ENCODE results near the gene PLCH1.

PLCH1 gene

DNA sequence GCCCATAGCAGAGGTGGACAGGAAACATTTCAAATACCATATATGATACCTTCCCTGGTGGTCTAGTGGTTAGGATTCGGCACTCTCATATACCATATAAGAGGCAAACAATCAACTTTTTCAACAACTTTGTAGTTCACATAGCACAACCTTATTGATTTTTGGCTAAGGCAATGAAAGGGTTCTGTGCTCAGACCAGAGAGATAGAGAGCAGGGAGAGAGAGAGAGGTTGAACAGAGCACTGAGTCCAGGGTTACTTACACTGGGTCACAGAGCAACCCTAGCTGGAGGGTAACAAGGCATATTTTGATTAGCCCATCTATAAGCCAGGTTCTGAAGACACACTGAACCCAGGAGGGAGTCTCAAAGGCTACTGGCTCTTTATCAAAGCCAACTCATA, 83.8 kb downstream of the PLCH1 start:
- no peak overlapping the region for H3K4me3 ChIP-seq (ENCODE audit: low read depth in 1 of 2, low read length in 2 of 2)
- H4K20me1 ChIP-seq (ENCODE audit: insufficient read depth, low read length): no peaks in the 10 kb centered on the region
- ATAC-seq (ENCODE audit: insufficient read depth, low read depth): no peak
- no peak for TF ChIP-seq CTCF (IDR thresholded peaks at IDR 0.05; ENCODE audit: borderline replicate concordance, extremely low read depth, low read length, poor library complexity, severe bottlenecking)
- TF ChIP-seq EZH2 (IDR thresholded peaks at IDR 0.05; ENCODE audit: borderline replicate concordance, low read depth, low read length, severe bottlenecking): no peak
- H3K27me3 ChIP-seq (ENCODE audit: insufficient read depth, low read length, poor library complexity): no peaks in the 10 kb centered on the region
- H3K27ac ChIP-seq (ENCODE audit: low read length): no peak overlapping the region
- H2AFZ ChIP-seq (ENCODE audit: low read depth, low read length): peak overlapping the region; percentile 34; the same call in 1 of the 2 replicates
- H3K9me3 ChIP-seq (ENCODE audit: insufficient read depth, low read length, severe bottlenecking): no peaks in the 10 kb centered on the region
- H3K9ac ChIP-seq (ENCODE audit: low read depth, low read length): no peak overlapping the region
- H3K4me1 ChIP-seq (ENCODE audit: insufficient read depth, low read length): peaks cover 11% of the 10 kb centered on the region
- DNase-seq: no peak
- H3K4me2 ChIP-seq (ENCODE audit: insufficient read depth, low read length): no peak overlapping the region
- H3K36me3 ChIP-seq (ENCODE audit: insufficient read depth, low read length): no peaks in the 10 kb centered on the region
- H3K79me2 ChIP-seq (ENCODE audit: insufficient read depth, low read length): no peaks in the 10 kb centered on the region

- H4K20me1 ChIP-seq (ENCODE audit: insufficient read depth, low read length): no peaks in the 10 kb centered on the region
- H3K36me3 ChIP-seq (ENCODE audit: insufficient read depth, low read length): no peaks in the 10 kb centered on the region
- peaks cover 11% of the 10 kb centered on the region for H3K4me1 ChIP-seq (ENCODE audit: insufficient read depth, low read length)
- no peak overlapping the region for H2AFZ ChIP-seq (ENCODE audit: low read depth, low read length)
- no peak overlapping the region for H3K4me2 ChIP-seq (ENCODE audit: insufficient read depth, low read length)
- H3K9ac ChIP-seq (ENCODE audit: low read depth, low read length): no peak overlapping the region
- H3K27me3 ChIP-seq (ENCODE audit: insufficient read depth, low read length, poor library complexity): no peaks in the 10 kb centered on the region
- DNase-seq: no peak
- no peak for ATAC-seq (ENCODE audit: insufficient read depth, low read depth)
- H3K4me3 ChIP-seq (ENCODE audit: low read depth in 1 of 2, low read length in 2 of 2): no peak overlapping the region
- no peaks in the 10 kb centered on the region for H3K9me3 ChIP-seq (ENCODE audit: insufficient read depth, low read length, severe bottlenecking)
- no peak for TF ChIP-seq EZH2 (IDR thresholded peaks at IDR 0.05; ENCODE audit: borderline replicate concordance, low read depth, low read length, severe bottlenecking)
- TF ChIP-seq CTCF (IDR thresholded peaks at IDR 0.05; ENCODE audit: borderline replicate concordance, extremely low read depth, low read length, poor library complexity, severe bottlenecking): no peak
- H3K27ac ChIP-seq (ENCODE audit: low read length): no peak overlapping the region
- H3K79me2 ChIP-seq (ENCODE audit: insufficient read depth, low read length): no peaks in the 10 kb centered on the region
Measured at GRCh38 chr3:155658671-155659261, 86.1 kb downstream of the PLCH1 start.

DNA sequence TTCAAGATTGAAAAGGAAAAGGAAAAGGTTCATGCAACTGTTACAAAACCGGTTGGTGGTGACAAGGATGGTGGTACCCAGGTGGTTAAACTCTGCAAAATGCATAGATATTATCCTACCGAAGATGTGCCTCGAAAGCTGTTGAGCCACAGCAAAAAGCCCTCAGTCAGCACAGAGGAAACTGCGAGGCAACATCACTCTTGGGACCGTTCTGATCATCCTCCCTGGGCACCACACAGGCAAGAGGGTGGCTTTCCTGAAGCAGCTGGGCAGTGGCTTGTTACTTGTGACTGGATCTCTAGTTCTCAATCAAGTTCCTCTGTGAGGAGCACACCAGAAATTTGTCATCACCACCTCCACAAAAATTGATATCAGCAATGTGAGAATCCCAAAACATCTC, 86.9 kb downstream of the PLCH1 start:
- Histone ChIP-seq H3K36me3 (ENCODE audit: insufficient read depth, low read length) (no peaks in the 10 kb centered on the region), H4K20me1 (ENCODE audit: insufficient read depth, low read length) (no peaks in the 10 kb centered on the region), H3K4me1 (ENCODE audit: insufficient read depth, low read length) (peaks cover 11% of the 10 kb centered on the region), H3K79me2 (ENCODE audit: insufficient read depth, low read length) (no peaks in the 10 kb centered on the region), H3K27ac (ENCODE audit: low read length) (no peak overlapping the region), H3K9ac (ENCODE audit: low read depth, low read length) (no peak overlapping the region), H3K4me2 (ENCODE audit: insufficient read depth, low read length) (no peak overlapping the region), H3K27me3 (ENCODE audit: insufficient read depth, low read length, poor library complexity) (no peaks in the 10 kb centered on the region), H3K4me3 (ENCODE audit: low read depth in 1 of 2, low read length in 2 of 2) (no peak overlapping the region), H3K9me3 (ENCODE audit: insufficient read depth, low read length, severe bottlenecking) (no peaks in the 10 kb centered on the region), H2AFZ (ENCODE audit: low read depth, low read length) (peak overlapping the region; percentile 44)
- peak; percentile 62 for ATAC-seq (ENCODE audit: insufficient read depth, low read depth)
- DNase-seq: peak; percentile 8
- TF ChIP-seq CTCF (IDR thresholded peaks at IDR 0.05; ENCODE audit: borderline replicate concordance, extremely low read depth, low read length, poor library complexity, severe bottlenecking) (no peak), EZH2 (IDR thresholded peaks at IDR 0.05; ENCODE audit: borderline replicate concordance, low read depth, low read length, severe bottlenecking) (no peak)

Data from DND-41 (cell line).